Measurements from ENCODE around the gene ENAH. TPM values are rescaled to one million over a fixed set of nuclear protein-coding genes. Genes with fewer than 3 reads are reported as not detected.
"Not testable (repeated sequence)": the region's sequence is repeated elsewhere in the genome, so short reads cannot be mapped to it uniquely, and the experiment has no call there.

The ENAH gene
- total RNA-seq, 1 donor from 2014 or later, result not detected

- intact Hi-C loops (cut with micrococcal nuclease), result loop anchor here (1.0 to 5.0 kb wide), 9 partner anchors 79 to 646 kb away; partner anchors contain the start of genes ENAH, H3-3A, PYCR2 and SRP9
Measured at GRCh38 chr1:225474986-225475820, 177.7 kb downstream of the ENAH start.

- intact Hi-C loops (cut with micrococcal nuclease), result loop anchor here (2.0 kb wide), 3 partner anchors 302 to 588 kb away; partner anchors contain the start of genes H3-3A, PYCR2 and SRP9
Measured at GRCh38 chr1:225474439-225474985, 178.4 kb downstream of the ENAH start.

- intact Hi-C loops (cut with micrococcal nuclease), result loop anchor here (2.0 kb wide), 3 partner anchors 303 to 589 kb away; partner anchors contain the start of genes H3-3A, PYCR2 and SRP9
Measured at GRCh38 chr1:225473676-225474438, 179.1 kb downstream of the ENAH start.

- intact Hi-C loops (cut with micrococcal nuclease), result not testable (repeated sequence)
Measured at GRCh38 chr1:225473266-225473665, 179.7 kb downstream of the ENAH start.

GRCh38 chr1:225471453-225472301, 181.2 kb downstream of the ENAH start:
- intact Hi-C loops (cut with micrococcal nuclease), result no loop called here

- intact Hi-C loops (cut with micrococcal nuclease), result no loop called here
Measured at GRCh38 chr1:225471109-225471452, 181.8 kb downstream of the ENAH start.

- intact Hi-C loops (cut with micrococcal nuclease), result no loop called here
Measured at GRCh38 chr1:225470211-225471108, 182.5 kb downstream of the ENAH start.

- intact Hi-C loops (cut with micrococcal nuclease), result loop anchor here (5.0 to 10.0 kb wide), 3 partner anchors 413 to 838 kb away; partner anchors contain the start of genes ACBD3, LIN9 and TMEM63A
Measured at GRCh38 chr1:225469051-225469450, 183.9 kb downstream of the ENAH start.

GRCh38 chr1:225468270-225469020, 184.5 kb downstream of the ENAH start:
- intact Hi-C loops (cut with micrococcal nuclease), result loop anchor here (5.0 to 10.0 kb wide), 3 partner anchors 414 to 839 kb away; partner anchors contain the start of genes ACBD3, LIN9 and TMEM63A

GRCh38 chr1:225467193-225468020, 185.5 kb downstream of the ENAH start:
- intact Hi-C loops (cut with micrococcal nuclease), result loop anchor here (1.0 to 10.0 kb wide), 11 partner anchors 22 to 941 kb away; partner anchors contain the start of genes ACBD3, LBR, LIN9 and PARP1

GRCh38 chr1:225466848-225467192, 186.1 kb downstream of the ENAH start:
- intact Hi-C loops (cut with micrococcal nuclease), result loop anchor here (1.0 to 10.0 kb wide), 11 partner anchors 22 to 941 kb away; partner anchors contain the start of genes ACBD3, LBR, LIN9 and PARP1

GRCh38 chr1:225465793-225466517, 187.0 kb downstream of the ENAH start:
- intact Hi-C loops (cut with micrococcal nuclease), result loop anchor here (1.0 to 10.0 kb wide), 6 partner anchors 12 to 841 kb away; partner anchors contain the start of genes ACBD3, LIN9 and TMEM63A

- intact Hi-C loops (cut with micrococcal nuclease), result loop anchor here (1.0 to 10.0 kb wide), 4 partner anchors 11 to 842 kb away; partner anchors contain the start of genes ACBD3, LIN9 and TMEM63A
Measured at GRCh38 chr1:225464851-225465792, 187.8 kb downstream of the ENAH start.

- intact Hi-C loops (cut with micrococcal nuclease), result loop anchor here (10.0 kb wide), 1 partner anchor 722 kb away; the partner anchor contains the start of gene ACBD3
Measured at GRCh38 chr1:225462714-225463574, 190.0 kb downstream of the ENAH start.

- intact Hi-C loops (cut with micrococcal nuclease), result loop anchor here (10.0 kb wide), 1 partner anchor 722 kb away; the partner anchor contains the start of gene ACBD3
Measured at GRCh38 chr1:225462429-225462713, 190.6 kb downstream of the ENAH start.

All from T-helper 1 cell treated with Interleukin-12 subunit alpha and Interleukin-12 subunit beta and Interleukin-4 antibody, amounts not matched to agents 30 ng/mL and 1 ng/mL, for 36 hours (primary cell).